Esophagus muscularis mucosa (tissue), 4 donors: ENCODE data around the gene USP28. TPM values are rescaled to one million over a fixed set of nuclear protein-coding genes. Genes with fewer than 3 reads are reported as not detected.

Experiments used
- DNase-seq: peaks from one replicate; pipeline ENCODE4 v3.0.0-alpha.2; 2017; ENCODE audit errors: extremely low spot score
- H3K27ac ChIP-seq, 4 donors: fragments of 200-600 bp; sonication (generic); replicated peaks in 1 of 4; 1 replicate in 3 of 4; 2 replicates in 1 of 4; pipeline ENCODE4 v1.5.1; 2016 to 2019; ENCODE audit warnings: mild to moderate bottlenecking in 1 of 4
- H3K27me3 ChIP-seq, 4 donors: fragments of 200-600 bp; sonication (generic); one replicate each; pipeline versions ENCODE4 v1.5.1 to v1.6.0; 2016 to 2019
- H3K36me3 ChIP-seq, 4 donors: fragments of 200-600 bp; sonication (generic); one replicate each; pipeline ENCODE4 v1.5.1; 2016 to 2019
- H3K4me1 ChIP-seq, 4 donors: fragments of 200-600 bp; sonication (generic); one replicate each; pipeline ENCODE4 v1.5.1; 2016 to 2019
- H3K4me3 ChIP-seq, 4 donors: fragments of 200-600 bp; sonication (generic); 1 replicate in 2 of 4; 2 replicates in 2 of 4; pipeline ENCODE4 v1.5.1; 2016 to 2019; ENCODE audit warnings: mild to moderate bottlenecking in 4 of 4, moderate library complexity in 1 of 4
- H3K9me3 ChIP-seq, 4 donors: fragments of 200-600 bp; sonication (generic); 1 replicate in 3 of 4; 2 replicates in 1 of 4; pipeline ENCODE4 v1.5.1; 2016 to 2019
- CTCF ChIP-seq, 3 experiments: fragments of 200-600 bp in 2 of 3; fragments of 450-650 bp in 1 of 3; sonication (generic) in 2 of 3; IDR thresholded peaks; one replicate each; pipeline ENCODE4 v1.5.1; 2017 to 2019; ENCODE audit warnings: antibody characterized with exemption in 3 of 3, mild to moderate bottlenecking in 2 of 3, moderate library complexity in 1 of 3
- EP300 ChIP-seq: sonication (generic); formaldehyde crosslinking; IDR thresholded peaks from one replicate; pipeline ENCODE4 v1.6.1; 2017; ENCODE audit warnings: antibody characterized with exemption
- POLR2A ChIP-seq: fragments of 450-650 bp; IDR thresholded peaks from one replicate; pipeline ENCODE4 v1.6.1; 2017; ENCODE audit warnings: antibody characterized with exemption, moderate library complexity, mild to moderate bottlenecking, low read depth
- POLR2AphosphoS5 ChIP-seq, 2 donors: sonication (generic); formaldehyde crosslinking; IDR thresholded peaks; one replicate each; pipeline ENCODE4 v1.6.1; 2017; ENCODE audit warnings: antibody characterized with exemption in 2 of 2
- WGBS: methylation state at CpG from one replicate; pipeline ENCODE4 v1.1.5; 2018; 5-methylcytosine and 5-hydroxymethylcytosine counted together
- intact Hi-C: fragments of 100-400 bp; cut with DNase I; formaldehyde crosslinking; loops from one replicate; pipeline ENCODE4 v1.15.1; 2023
- total RNA-seq, 4 donors: library from RNA; depleted of rRNA; stranded (reverse); fragments of >200 nt; gene quantifications; one replicate each; pipeline versions ENCODE4 v1.1.0 to v1.2.1, GENCODE V29; 2016

USP28 gene
- total RNA-seq, 4 donors from 2014 or later, result 25.2 to 45.9 (median 35.3) TPM

- no peak overlapping the region for H3K4me3 ChIP-seq
- no peak for TF ChIP-seq POLR2A
- no peak for TF ChIP-seq EP300
- TF ChIP-seq POLR2AphosphoS5 (IDR thresholded peaks at IDR 0.05), result no peak
- TF ChIP-seq CTCF (IDR thresholded peaks at IDR 0.05), result no peak
- 99% methylated on average over 3 of the region's 3 CpGs for WGBS
These were observed 11.0 kb downstream of the USP28 start for GRCh38 chr11:113864410-113864809.

GRCh38 chr11:113862435-113862834, 12.9 kb downstream of the USP28 start:
- WGBS, result 73% methylated on average over 5 of the region's 5 CpGs
- no peak overlapping the region for H3K27ac ChIP-seq
- intact Hi-C loops, result no loop called here

More at GRCh38 chr11:113864410-113864809, 11.0 kb downstream of the USP28 start:
- H3K36me3 ChIP-seq, result peaks cover 0 to 10% (median 3%) of the 10 kb centered on the region in 4 donors
- H3K27me3 ChIP-seq, result no peaks in the 10 kb centered on the region
- intact Hi-C loops, result no loop called here
- H3K4me1 ChIP-seq, result peaks cover 0 to 5% (median 2%) of the 10 kb centered on the region in 4 donors
- no peaks in the 10 kb centered on the region for H3K9me3 ChIP-seq
- H3K27ac ChIP-seq, result no peak overlapping the region
- no peak for DNase-seq

GRCh38 chr11:113859665-113860064, 15.7 kb downstream of the USP28 start:
- Histone ChIP-seq H3K9me3 (no peaks in the 10 kb centered on the region), H3K4me3 (no peak overlapping the region), H3K27me3 (no peaks in the 10 kb centered on the region), H3K4me1 (peaks cover 3 to 9% (median 8%) of the 10 kb centered on the region in 4 donors), H3K27ac (no peak overlapping the region), H3K36me3 (no peaks in the 10 kb centered on the region)
- no peak for TF ChIP-seq POLR2A
- no peak for TF ChIP-seq POLR2AphosphoS5 (IDR thresholded peaks at IDR 0.05)
- no peak for TF ChIP-seq EP300
- TF ChIP-seq CTCF (IDR thresholded peaks at IDR 0.05), result no peak
- no peak for DNase-seq
- intact Hi-C loops, result no loop called here

More at GRCh38 chr11:113862435-113862834, 12.9 kb downstream of the USP28 start:
- H3K4me1 ChIP-seq, result peaks cover 0 to 9% (median 2%) of the 10 kb centered on the region in 4 donors
- H3K4me3 ChIP-seq, result no peak overlapping the region
- no peaks in the 10 kb centered on the region for H3K27me3 ChIP-seq
- no peaks in the 10 kb centered on the region for H3K9me3 ChIP-seq
- no peak for DNase-seq
- peaks cover 0 to 5% (median 1%) of the 10 kb centered on the region in 4 donors for H3K36me3 ChIP-seq
- TF ChIP-seq CTCF (IDR thresholded peaks at IDR 0.05) (no peak), EP300 (no peak), POLR2A (no peak), POLR2AphosphoS5 (IDR thresholded peaks at IDR 0.05) (no peak)

GRCh38 chr11:113856966-113857759, 18.2 kb downstream of the USP28 start:
- Histone ChIP-seq H3K4me3 (no peak overlapping the region), H3K36me3 (peaks cover 3 to 10% (median 7%) of the 10 kb centered on the region in 4 donors), H3K27ac (no peak overlapping the region), H3K27me3 (no peaks in the 10 kb centered on the region), H3K9me3 (no peaks in the 10 kb centered on the region), H3K4me1 (peaks cover 7 to 15% (median 11%) of the 10 kb centered on the region in 4 donors)
- intact Hi-C loops, result no loop called here
- no peak for DNase-seq
- no peak for TF ChIP-seq EP300
- no peak for TF ChIP-seq POLR2A
- TF ChIP-seq CTCF (IDR thresholded peaks at IDR 0.05), result no peak
- TF ChIP-seq POLR2AphosphoS5 (IDR thresholded peaks at IDR 0.05), result no peak
- WGBS, result 81% methylated on average over 5 of the region's 5 CpGs
